Measurements from ENCODE around the gene SPTBN5.

The SPTBN5 gene

GRCh38 chr15:41881920-41882688, 11.7 kb downstream of the SPTBN5 start:
- no peak for DNase-seq

GRCh38 chr15:41881550-41881919, 12.3 kb downstream of the SPTBN5 start:
- DNase-seq, result no peak

GRCh38 chr15:41881086-41881485, 12.8 kb downstream of the SPTBN5 start:
- no peak for DNase-seq

- DNase-seq, result no peak
Measured at GRCh38 chr15:41880156-41880877, 13.5 kb downstream of the SPTBN5 start.

- DNase-seq, result no peak
Measured at GRCh38 chr15:41879321-41879845, 14.5 kb downstream of the SPTBN5 start.

GRCh38 chr15:41878355-41878699, 15.5 kb downstream of the SPTBN5 start:
- DNase-seq, result no peak

- no peak for DNase-seq
Measured at GRCh38 chr15:41877631-41878354, 16.1 kb downstream of the SPTBN5 start.

- no peak for DNase-seq
Measured at GRCh38 chr15:41876689-41877088, 17.2 kb downstream of the SPTBN5 start.

GRCh38 chr15:41876007-41876406, 17.8 kb downstream of the SPTBN5 start:
- no peak for DNase-seq

GRCh38 chr15:41874736-41875135, 19.1 kb downstream of the SPTBN5 start:
- no peak for DNase-seq

GRCh38 chr15:41873711-41874110, 20.1 kb downstream of the SPTBN5 start:
- DNase-seq, result no peak

GRCh38 chr15:41872166-41872747, 21.6 kb downstream of the SPTBN5 start:
- DNase-seq, result no peak

GRCh38 chr15:41871175-41871905, 22.5 kb downstream of the SPTBN5 start:
- DNase-seq, result no peak

GRCh38 chr15:41870689-41871081, 23.2 kb downstream of the SPTBN5 start:
- DNase-seq, result no peak

- no peak for DNase-seq
Measured at GRCh38 chr15:41869770-41870688, 23.8 kb downstream of the SPTBN5 start.

GRCh38 chr15:41868321-41868720, 25.5 kb downstream of the SPTBN5 start:
- no peak for DNase-seq

- DNase-seq, result no peak
Measured at GRCh38 chr15:41866872-41867579, 26.8 kb downstream of the SPTBN5 start.

GRCh38 chr15:41866263-41866703, 27.6 kb downstream of the SPTBN5 start:
- no peak for DNase-seq

- no peak for DNase-seq
Measured at GRCh38 chr15:41865490-41866055, 28.3 kb downstream of the SPTBN5 start.

GRCh38 chr15:41862515-41863116, 31.2 kb downstream of the SPTBN5 start:
- DNase-seq, result no peak

Data from NCI-H1417 treated with DMSO at 0.1 percent for 48 hours (cell line).